B cell (primary cell): ENCODE results near the gene NEBL. TPM values are rescaled to one million over a fixed set of nuclear protein-coding genes. Genes with fewer than 3 reads are reported as not detected.

Source experiments
- ATAC-seq: fragments of 200-7000 bp; cut with Tn5 transposase; one replicate; pipeline ENCODE4 v1.10.0; 2021; ENCODE audit warnings: low read depth, mild to moderate bottlenecking, moderate number of reproducible peaks, moderate library complexity
- CTCF ChIA-PET: fragments of 350-600 bp; sonication (Branson Sonifier 250); formaldehyde crosslinking; loops from one replicate; lab custom pipeline; 2021; ENCODE audit warnings: antibody characterized with exemption, inconsistent platforms; lab: Charles Lee
- POLR2A ChIA-PET: fragments of 350-600 bp; sonication (Branson Sonifier 250); formaldehyde crosslinking; loops from one replicate; lab custom pipeline; 2021; ENCODE audit warnings: antibody characterized with exemption; lab: Charles Lee
- DNase-seq: peaks from one replicate; pipeline ENCODE4 v3.0.0; 2013
- H2AFZ ChIP-seq: 2 replicates; pipeline ENCODE4 v1.6.1; 2012; ENCODE audit warnings: mild to moderate bottlenecking, low read depth, low read length; ENCODE audit not compliant: insufficient read depth, poor library complexity, severe bottlenecking
- H3K27ac ChIP-seq, 2 donors: 1 replicate in 1 of 2; 2 replicates in 1 of 2; pipeline ENCODE4 v1.5.1; 2012 to 2013; ENCODE audit warnings: low read length in 2 of 2, mild to moderate bottlenecking in 2 of 2, moderate library complexity in 1 of 2
- H3K27me3 ChIP-seq, 4 experiments: fragments of 200-600 bp in 1 of 4; sonication (generic) in 1 of 4; replicated peaks in 1 of 4; 1 replicate in 2 of 4; 2 replicates in 2 of 4; pipeline versions ENCODE4 v1.6.1 to v1.7.0; 2013 to 2016; ENCODE audit warnings: low read length in 3 of 4, mild to moderate bottlenecking in 2 of 4, mixed read lengths in 1 of 4, moderate library complexity in 1 of 4; ENCODE audit not compliant: insufficient read depth in 4 of 4, control insufficient read depth in 3 of 4; ENCODE audit errors: control extremely low read depth in 1 of 4
- H3K36me3 ChIP-seq, 2 experiments: replicated peaks in 1 of 2; 1 replicate in 1 of 2; 2 replicates in 1 of 2; pipeline versions ENCODE4 v1.6.1 to v1.7.1; 2013; ENCODE audit warnings: low read length in 1 of 2; ENCODE audit not compliant: insufficient read depth in 2 of 2, control insufficient read depth in 1 of 2; ENCODE audit errors: control extremely low read depth in 1 of 2, extremely low read depth in 1 of 2
- H3K4me1 ChIP-seq, 2 donors: fragments of 200-600 bp in 1 of 2; sonication (generic) in 1 of 2; 1 replicate in 1 of 2; 2 replicates in 1 of 2; pipeline versions ENCODE4 v1.5.1 to v1.6.1; 2013 to 2017; ENCODE audit warnings: low read length in 2 of 2; ENCODE audit not compliant: control insufficient read depth in 2 of 2, insufficient read depth in 2 of 2
- H3K4me2 ChIP-seq: replicated peaks from 2 replicates; pipeline ENCODE3; 2012; ENCODE audit warnings: mild to moderate bottlenecking, low read depth, low read length; ENCODE audit not compliant: poor library complexity, severe bottlenecking
- H3K4me3 ChIP-seq, 5 experiments: fragments of 200-600 bp in 1 of 5; sonication (generic) in 1 of 5; 1 replicate in 3 of 5; 2 replicates in 2 of 5; pipeline versions ENCODE4 v1.5.1 to v1.7.0; 2011 to 2016; ENCODE audit warnings: low read length in 4 of 5, mild to moderate bottlenecking in 4 of 5, low read depth in 2 of 5, control low read depth in 1 of 5, moderate library complexity in 1 of 5; ENCODE audit not compliant: insufficient read depth in 1 of 5; ENCODE audit errors: control extremely low read depth in 1 of 5, extremely low read depth in 1 of 5
- H3K79me2 ChIP-seq: fragments of 200-600 bp; sonication (generic); one replicate; pipeline ENCODE4 v1.6.0; 2016; ENCODE audit warnings: low read length; ENCODE audit not compliant: control insufficient read depth, insufficient read depth
- H3K9ac ChIP-seq: fragments of 200-600 bp; sonication (generic); 2 replicates; pipeline ENCODE4 v1.6.1; 2017; ENCODE audit warnings: mild to moderate bottlenecking, low read length, moderate library complexity
- H3K9me3 ChIP-seq, 3 donors: one replicate each; pipeline versions ENCODE4 v1.6.1 to v1.7.1; 2013; ENCODE audit warnings: low read length in 2 of 3; ENCODE audit not compliant: control insufficient read depth in 2 of 3, insufficient read depth in 1 of 3; ENCODE audit errors: control extremely low read depth in 1 of 3
- H4K20me1 ChIP-seq: 2 replicates; pipeline ENCODE4 v1.6.0; 2012; ENCODE audit warnings: mild to moderate bottlenecking, low read length; ENCODE audit not compliant: insufficient read depth, control insufficient read depth, poor library complexity, severe bottlenecking
- H3K27ac Mint-ChIP-seq: one replicate; pipeline ENCODE4 v1.8.0; 2021; ENCODE audit warnings: mixed read lengths
- H3K27me3 Mint-ChIP-seq: one replicate; pipeline ENCODE4 v1.8.0; 2021; ENCODE audit warnings: mixed read lengths
- H3K4me1 Mint-ChIP-seq: one replicate; pipeline ENCODE4 v1.8.0; 2021; ENCODE audit warnings: mixed read lengths
- H3K4me3 Mint-ChIP-seq: one replicate; pipeline ENCODE4 v1.8.0; 2021; ENCODE audit warnings: mixed read lengths
- H3K9me3 Mint-ChIP-seq: one replicate; pipeline ENCODE4 v1.8.0; 2022; ENCODE audit warnings: mixed read lengths; ENCODE audit not compliant: insufficient read depth
- CTCF ChIP-seq: fragments of 200-600 bp; IDR thresholded peaks from one replicate; pipeline ENCODE4 v1.8.0; 2022; ENCODE audit warnings: antibody characterized with exemption, mild to moderate bottlenecking
- EZH2 ChIP-seq: IDR thresholded peaks from 2 replicates; pipeline ENCODE4 v1.6.1; 2012; ENCODE audit warnings: borderline replicate concordance, low read depth, mild to moderate bottlenecking, moderate library complexity, low read length; ENCODE audit not compliant: insufficient read depth, poor library complexity, severe bottlenecking
- WGBS: methylation state at CpG from one replicate; pipeline ENCODE4 v1.1.5; 2013; ENCODE audit warnings: missing lambda C conversion rate; ENCODE audit not compliant: insufficient coverage; 5-methylcytosine and 5-hydroxymethylcytosine counted together
- intact Hi-C: fragments of 100-400 bp; cut with micrococcal nuclease; formaldehyde crosslinking; loops from one replicate; pipeline ENCODE4 v1.10.0; 2022
- polyA plus RNA-seq: library from polyadenylated mRNA; depleted of rRNA; stranded (reverse); fragments of >200 nt; gene quantifications from 2 replicates; pipeline ENCODE4 v1.2.3, GENCODE V29; 2012
- total RNA-seq, 2 donors: library from RNA; stranded (reverse); fragments of 120-200 nt in 1 of 2; gene quantifications; 1 replicate in 1 of 2; 2 replicates in 1 of 2; pipeline versions ENCODE4 v1.2.3 to v1.2.4, GENCODE V29; 2013 to 2022

The NEBL gene
- total and polyA plus RNA-seq, 2 donors (not counting 1 experiment from before 2014, with no cell fraction given): not detected

GRCh38 chr10:20814116-20814515 lies 83.0 kb downstream of the NEBL start:
- Histone ChIP-seq H3K4me1 (no peaks in the 10 kb centered on the region), H3K36me3 (no peaks in the 10 kb centered on the region), H3K9me3 (peaks cover 0 to 3% (median 0%) of the 10 kb centered on the region in 3 donors), H4K20me1 (no peaks in the 10 kb centered on the region), H3K27ac (no peak overlapping the region), H3K79me2 (no peaks in the 10 kb centered on the region), H3K27me3 (no peaks in the 10 kb centered on the region), H3K9ac (no peak overlapping the region), H3K4me2 (no peak overlapping the region), H2AFZ (no peak overlapping the region), H3K4me3 (no peak overlapping the region)
- Mint-ChIP-seq H3K4me1 (no peaks in the 10 kb centered on the region), H3K9me3 (no peaks in the 10 kb centered on the region), H3K27ac (no peak overlapping the region), H3K27me3 (no peaks in the 10 kb centered on the region), H3K4me3 (no peak overlapping the region)
- no peak for DNase-seq
- no peak for ATAC-seq
- intact Hi-C loops: no loop called here
- no CpG with 5 or more reads among the region's 5 CpGs for WGBS
- no peak for TF ChIP-seq EZH2
- no peak for TF ChIP-seq CTCF
- ChIA-PET POLR2A (no interaction called here), CTCF (no interaction called here)

GRCh38 chr10:20811131-20811530 lies 86.0 kb downstream of the NEBL start:
- Histone ChIP-seq H3K27me3 (no peaks in the 10 kb centered on the region), H3K9me3 (no peaks in the 10 kb centered on the region), H4K20me1 (no peaks in the 10 kb centered on the region), H2AFZ (no peak overlapping the region), H3K4me1 (no peaks in the 10 kb centered on the region), H3K36me3 (no peaks in the 10 kb centered on the region), H3K9ac (no peak overlapping the region), H3K79me2 (no peaks in the 10 kb centered on the region), H3K4me3 (no peak overlapping the region), H3K4me2 (no peak overlapping the region), H3K27ac (no peak overlapping the region)
- H3K27me3 Mint-ChIP-seq: no peaks in the 10 kb centered on the region
- no peaks in the 10 kb centered on the region for H3K9me3 Mint-ChIP-seq
- intact Hi-C loops: no loop called here
- CTCF ChIA-PET: no interaction called here
- WGBS: 40% methylated on average over 1 of the region's 2 CpGs
- H3K4me1 Mint-ChIP-seq: no peaks in the 10 kb centered on the region
- TF ChIP-seq CTCF (no peak), EZH2 (no peak)
- no peak for ATAC-seq
- no peak overlapping the region for H3K4me3 Mint-ChIP-seq
- H3K27ac Mint-ChIP-seq: no peak overlapping the region
- DNase-seq: no peak
- POLR2A ChIA-PET: no interaction called here
